RWPE2 (cell line): Measurements from ENCODE around the gene PRRG3.

ENCODE experiments used
- ATAC-seq: fragments of 200-7000 bp; cut with Tn5 transposase; 3 replicates; pipeline ENCODE4 v1.9.1; 2021; ENCODE audit warnings: low read depth
- DNase-seq: peaks from one replicate; pipeline ENCODE4 v3.0.0-alpha.2; 2020; ENCODE audit warnings: low spot score
- H3K27ac ChIP-seq: fragments of 450-650 bp; 2 replicates; pipeline ENCODE4 v1.5.1; 2017; ENCODE audit warnings: mild to moderate bottlenecking; ENCODE audit not compliant: poor library complexity, severe bottlenecking
- H3K27me3 ChIP-seq: fragments of 250-450 bp; sonication (Bioruptor Pico); 2 replicates; pipeline ENCODE4 v1.5.1; 2021; ENCODE audit warnings: mild to moderate bottlenecking, moderate library complexity; ENCODE audit not compliant: insufficient read depth, poor library complexity, severe bottlenecking
- H3K36me3 ChIP-seq: fragments of 250-450 bp; sonication (Bioruptor Pico); 2 replicates; pipeline ENCODE4 v1.5.1; 2020; ENCODE audit warnings: low read depth, mild to moderate bottlenecking, moderate library complexity
- H3K4me1 ChIP-seq: fragments of 250-450 bp; sonication (Bioruptor Pico); 2 replicates; pipeline ENCODE4 v1.5.1; 2021; ENCODE audit warnings: mild to moderate bottlenecking, moderate library complexity; ENCODE audit not compliant: insufficient read depth, poor library complexity, severe bottlenecking
- H3K4me3 ChIP-seq: fragments of 250-450 bp; sonication (Bioruptor Pico); 2 replicates; pipeline ENCODE4 v1.5.1; 2021; ENCODE audit warnings: mild to moderate bottlenecking, moderate library complexity; ENCODE audit not compliant: severe bottlenecking
- H3K9me3 ChIP-seq: fragments of 250-450 bp; sonication (Bioruptor Pico); 2 replicates; pipeline ENCODE4 v1.5.1; 2021; ENCODE audit warnings: mild to moderate bottlenecking, moderate library complexity; ENCODE audit not compliant: severe bottlenecking
- CTCF ChIP-seq: fragments of 450-650 bp; IDR thresholded peaks from one replicate; pipeline ENCODE4 v1.5.1; 2017; ENCODE audit warnings: mild to moderate bottlenecking, moderate library complexity; ENCODE audit not compliant: poor library complexity, severe bottlenecking

Gene PRRG3

GRCh38 chrX:151727346-151727745, 32.1 kb downstream of the PRRG3 start:
- no peak overlapping the region for H3K27ac ChIP-seq
- no peaks in the 10 kb centered on the region for H3K27me3 ChIP-seq
- H3K36me3 ChIP-seq: no peaks in the 10 kb centered on the region
- H3K4me3 ChIP-seq: no peak overlapping the region
- no peak for TF ChIP-seq CTCF
- H3K4me1 ChIP-seq: no peaks in the 10 kb centered on the region
- ATAC-seq: no peak
- DNase-seq: no peak
- no peaks in the 10 kb centered on the region for H3K9me3 ChIP-seq

- Histone ChIP-seq H3K4me1 (no peaks in the 10 kb centered on the region), H3K27ac (no peak overlapping the region), H3K27me3 (no peaks in the 10 kb centered on the region), H3K36me3 (no peaks in the 10 kb centered on the region), H3K9me3 (no peaks in the 10 kb centered on the region), H3K4me3 (no peak overlapping the region)
- TF ChIP-seq CTCF: no peak
- ATAC-seq: no peak
- DNase-seq: no peak
These were observed 33.9 kb downstream of the PRRG3 start for GRCh38 chrX:151729056-151729725.

GRCh38 chrX:151734446-151734845, 39.2 kb downstream of the PRRG3 start, which contains the start of gene CNGA2:
Gene CNGA2, plus strand, starts transcription at chrX:151734746. Its CDS starts 3,738 bp downstream, at chrX:151738484.
- no peak for TF ChIP-seq CTCF
- H3K27me3 ChIP-seq: no peaks in the 10 kb centered on the region
- H3K36me3 ChIP-seq: no peaks in the 10 kb centered on the region
- DNase-seq (no peak), ATAC-seq (no peak)
- no peak within 1 kb of the TSS for H3K4me3 ChIP-seq
- no peaks in the 10 kb centered on the region for H3K9me3 ChIP-seq
- no peaks in the 10 kb centered on the region for H3K4me1 ChIP-seq
- H3K27ac ChIP-seq: no peak within 1 kb of the TSS

- Histone ChIP-seq H3K9me3 (no peaks in the 10 kb centered on the region), H3K27me3 (no peaks in the 10 kb centered on the region)
These were observed 40.0 kb downstream of the PRRG3 start for GRCh38 chrX:151735219-151735618.

More at GRCh38 chrX:151735219-151735618, 40.0 kb downstream of the PRRG3 start:
- Histone ChIP-seq H3K4me1 (no peaks in the 10 kb centered on the region), H3K27ac (no peak overlapping the region), H3K4me3 (no peak overlapping the region), H3K36me3 (no peaks in the 10 kb centered on the region)
- TF ChIP-seq CTCF: no peak
- ATAC-seq (no peak), DNase-seq (no peak)
